ENCODE measurements around the gene TTC3. TPM values are rescaled to one million over a fixed set of nuclear protein-coding genes. Genes with fewer than 3 reads are reported as not detected.

TTC3 gene
- polyA plus RNA-seq, 4 donors = 18.6 to 106 (median 29.0) TPM

GRCh38 chr21:37188825-37189224 is 115.8 kb downstream of the TTC3 start:
- 93 to 100% (median 100%) methylated on average over 1 of the region's 1 CpG for WGBS, 3 donors
- H3K36me3 ChIP-seq (ENCODE audit: control insufficient read depth in 3 of 3, insufficient read depth in 2 of 3, low read depth in 1 of 3, low read length in 3 of 3) = peaks cover 0 to 27% (median 4%) of the 10 kb centered on the region in 3 donors
- peaks cover 0 to 3% (median under 1%) of the 10 kb centered on the region in 3 donors for H3K4me1 ChIP-seq (ENCODE audit: control insufficient read depth in 3 of 3, insufficient read depth in 2 of 3, low read depth in 1 of 3, low read length in 2 of 3)
- H3K9me3 ChIP-seq (ENCODE audit: control insufficient read depth in 2 of 2, insufficient read depth in 1 of 2, low read depth in 1 of 2, low read length in 1 of 2) = no peaks in the 10 kb centered on the region
- H3K27ac ChIP-seq (ENCODE audit: low read depth in 1 of 3, low read length in 2 of 3) = no peak overlapping the region
- DNase-seq (no peak), FAIRE-seq (no peak)
- H3K4me3 ChIP-seq (ENCODE audit: low read depth in 1 of 3, low read length in 3 of 3) = no peak overlapping the region
- H3K27me3 ChIP-seq (ENCODE audit: control insufficient read depth in 3 of 3, insufficient read depth in 3 of 3, low read length in 3 of 3) = no peaks in the 10 kb centered on the region

GRCh38 chr21:37192019-37192418 is 119.0 kb downstream of the TTC3 start:
- Histone ChIP-seq H3K4me3 (ENCODE audit: low read depth in 1 of 3, low read length in 3 of 3) (no peak overlapping the region), H3K27ac (ENCODE audit: low read depth in 1 of 3, low read length in 2 of 3) (peak overlapping the region in 1 of 3 donors; percentile 14)
- WGBS, 3 donors = 8 to 36% (median 24%) methylated on average over 2 of the region's 2 CpGs

GRCh38 chr21:37193006-37193405 is 120.0 kb downstream of the TTC3 start:
- WGBS, 3 donors = 43 to 64% (median 58%) methylated on average over 4 of the region's 4 CpGs
- no peak overlapping the region for H3K4me3 ChIP-seq (ENCODE audit: low read depth in 1 of 3, low read length in 3 of 3)
- no peaks in the 10 kb centered on the region for H3K9me3 ChIP-seq (ENCODE audit: control insufficient read depth in 2 of 2, insufficient read depth in 1 of 2, low read depth in 1 of 2, low read length in 1 of 2)
- H3K4me1 ChIP-seq (ENCODE audit: control insufficient read depth in 3 of 3, insufficient read depth in 2 of 3, low read depth in 1 of 3, low read length in 2 of 3) = peaks cover 0 to 5% (median 2%) of the 10 kb centered on the region in 3 donors
- no peak for DNase-seq
- peaks cover under 1 to 41% (median under 1%) of the 10 kb centered on the region in 3 donors for H3K36me3 ChIP-seq (ENCODE audit: control insufficient read depth in 3 of 3, insufficient read depth in 2 of 3, low read depth in 1 of 3, low read length in 3 of 3)
- FAIRE-seq = no peak
- no peaks in the 10 kb centered on the region for H3K27me3 ChIP-seq (ENCODE audit: control insufficient read depth in 3 of 3, insufficient read depth in 3 of 3, low read length in 3 of 3)
- H3K27ac ChIP-seq (ENCODE audit: low read depth in 1 of 3, low read length in 2 of 3) = peak overlapping the region in 1 of 3 donors; percentile 24

More at GRCh38 chr21:37192019-37192418, 119.0 kb downstream of the TTC3 start:
- Histone ChIP-seq H3K4me1 (ENCODE audit: control insufficient read depth in 3 of 3, insufficient read depth in 2 of 3, low read depth in 1 of 3, low read length in 2 of 3) (peaks cover 0 to 5% (median 2%) of the 10 kb centered on the region in 3 donors), H3K27me3 (ENCODE audit: control insufficient read depth in 3 of 3, insufficient read depth in 3 of 3, low read length in 3 of 3) (no peaks in the 10 kb centered on the region), H3K36me3 (ENCODE audit: control insufficient read depth in 3 of 3, insufficient read depth in 2 of 3, low read depth in 1 of 3, low read length in 3 of 3) (peaks cover 0 to 43% (median 4%) of the 10 kb centered on the region in 3 donors), H3K9me3 (ENCODE audit: control insufficient read depth in 2 of 2, insufficient read depth in 1 of 2, low read depth in 1 of 2, low read length in 1 of 2) (no peaks in the 10 kb centered on the region)
- FAIRE-seq = no peak
- DNase-seq = peak in 1 of 2 donors; percentile 39

GRCh38 chr21:37193676-37194075 is 120.6 kb downstream of the TTC3 start:
- no peak for FAIRE-seq
- DNase-seq = peak in 1 of 2 donors; percentile 77
- H3K4me1 ChIP-seq (ENCODE audit: control insufficient read depth in 3 of 3, insufficient read depth in 2 of 3, low read depth in 1 of 3, low read length in 2 of 3) = peaks cover 0 to 5% (median 2%) of the 10 kb centered on the region in 3 donors

GRCh38 chr21:37195059-37195458 is 122.0 kb downstream of the TTC3 start:
- 80 to 98% (median 86%) methylated on average over 3 of the region's 3 CpGs for WGBS, 3 donors
- no peak for FAIRE-seq
- no peaks in the 10 kb centered on the region for H3K27me3 ChIP-seq (ENCODE audit: control insufficient read depth in 3 of 3, insufficient read depth in 3 of 3, low read length in 3 of 3)
- no peak for DNase-seq
- peaks cover 0 to 42% (median 2%) of the 10 kb centered on the region in 3 donors for H3K36me3 ChIP-seq (ENCODE audit: control insufficient read depth in 3 of 3, insufficient read depth in 2 of 3, low read depth in 1 of 3, low read length in 3 of 3)
- no peaks in the 10 kb centered on the region for H3K9me3 ChIP-seq (ENCODE audit: control insufficient read depth in 2 of 2, insufficient read depth in 1 of 2, low read depth in 1 of 2, low read length in 1 of 2)
- no peak overlapping the region for H3K27ac ChIP-seq (ENCODE audit: low read depth in 1 of 3, low read length in 2 of 3)
- no peak overlapping the region for H3K4me3 ChIP-seq (ENCODE audit: low read depth in 1 of 3, low read length in 3 of 3)
- H3K4me1 ChIP-seq (ENCODE audit: control insufficient read depth in 3 of 3, insufficient read depth in 2 of 3, low read depth in 1 of 3, low read length in 2 of 3) = peaks cover 2 to 5% (median 4%) of the 10 kb centered on the region in 3 donors

More at GRCh38 chr21:37193676-37194075, 120.6 kb downstream of the TTC3 start:
- Histone ChIP-seq H3K4me3 (ENCODE audit: low read depth in 1 of 3, low read length in 3 of 3) (no peak overlapping the region), H3K9me3 (ENCODE audit: control insufficient read depth in 2 of 2, insufficient read depth in 1 of 2, low read depth in 1 of 2, low read length in 1 of 2) (no peaks in the 10 kb centered on the region), H3K36me3 (ENCODE audit: control insufficient read depth in 3 of 3, insufficient read depth in 2 of 3, low read depth in 1 of 3, low read length in 3 of 3) (peaks cover 0 to 39% (median 2%) of the 10 kb centered on the region in 3 donors), H3K27me3 (ENCODE audit: control insufficient read depth in 3 of 3, insufficient read depth in 3 of 3, low read length in 3 of 3) (no peaks in the 10 kb centered on the region), H3K27ac (ENCODE audit: low read depth in 1 of 3, low read length in 2 of 3) (peak overlapping the region in 1 of 3 donors; percentile 45)
- WGBS, 3 donors = 21 to 68% (median 47%) methylated on average over 6 of the region's 6 CpGs

GRCh38 chr21:37195610-37196009 is 122.6 kb downstream of the TTC3 start:
- 56 to 80% (median 68%) methylated on average over 15 of the region's 15 CpGs for WGBS, 3 donors
- Histone ChIP-seq H3K27me3 (ENCODE audit: control insufficient read depth in 3 of 3, insufficient read depth in 3 of 3, low read length in 3 of 3) (no peaks in the 10 kb centered on the region), H3K36me3 (ENCODE audit: control insufficient read depth in 3 of 3, insufficient read depth in 2 of 3, low read depth in 1 of 3, low read length in 3 of 3) (peaks cover 2 to 46% (median 4%) of the 10 kb centered on the region in 3 donors), H3K4me3 (ENCODE audit: low read depth in 1 of 3, low read length in 3 of 3) (no peak overlapping the region), H3K4me1 (ENCODE audit: control insufficient read depth in 3 of 3, insufficient read depth in 2 of 3, low read depth in 1 of 3, low read length in 2 of 3) (peaks cover 2 to 5% (median 4%) of the 10 kb centered on the region in 3 donors), H3K9me3 (ENCODE audit: control insufficient read depth in 2 of 2, insufficient read depth in 1 of 2, low read depth in 1 of 2, low read length in 1 of 2) (no peaks in the 10 kb centered on the region), H3K27ac (ENCODE audit: low read depth in 1 of 3, low read length in 2 of 3) (no peak overlapping the region)
- DNase-seq = no peak
- no peak for FAIRE-seq

- H3K4me3 ChIP-seq (ENCODE audit: low read depth in 1 of 3, low read length in 3 of 3) = no peak overlapping the region
- no peaks in the 10 kb centered on the region for H3K27me3 ChIP-seq (ENCODE audit: control insufficient read depth in 3 of 3, insufficient read depth in 3 of 3, low read length in 3 of 3)
- FAIRE-seq (no peak), DNase-seq (peak; percentile 55 to 80)
- peaks cover 5 to 50% (median 7%) of the 10 kb centered on the region in 3 donors for H3K36me3 ChIP-seq (ENCODE audit: control insufficient read depth in 3 of 3, insufficient read depth in 2 of 3, low read depth in 1 of 3, low read length in 3 of 3)
- peaks cover 2 to 5% (median 4%) of the 10 kb centered on the region in 3 donors for H3K4me1 ChIP-seq (ENCODE audit: control insufficient read depth in 3 of 3, insufficient read depth in 2 of 3, low read depth in 1 of 3, low read length in 2 of 3)
- H3K9me3 ChIP-seq (ENCODE audit: control insufficient read depth in 2 of 2, insufficient read depth in 1 of 2, low read depth in 1 of 2, low read length in 1 of 2) = no peaks in the 10 kb centered on the region
- WGBS, 3 donors = 27 to 60% (median 55%) methylated on average over 8 of the region's 8 CpGs
- peak overlapping the region in 1 of 3 donors; percentile 8 for H3K27ac ChIP-seq (ENCODE audit: low read depth in 1 of 3, low read length in 2 of 3)
Observed at GRCh38 chr21:37196847-37197246, 123.8 kb downstream of the TTC3 start.

- Histone ChIP-seq H3K9me3 (ENCODE audit: control insufficient read depth in 2 of 2, insufficient read depth in 1 of 2, low read depth in 1 of 2, low read length in 1 of 2) (no peaks in the 10 kb centered on the region), H3K4me3 (ENCODE audit: low read depth in 1 of 3, low read length in 3 of 3) (no peak overlapping the region), H3K27me3 (ENCODE audit: control insufficient read depth in 3 of 3, insufficient read depth in 3 of 3, low read length in 3 of 3) (no peaks in the 10 kb centered on the region), H3K36me3 (ENCODE audit: control insufficient read depth in 3 of 3, insufficient read depth in 2 of 3, low read depth in 1 of 3, low read length in 3 of 3) (peaks cover 7 to 53% (median 8%) of the 10 kb centered on the region in 3 donors), H3K27ac (ENCODE audit: low read depth in 1 of 3, low read length in 2 of 3) (no peak overlapping the region), H3K4me1 (ENCODE audit: control insufficient read depth in 3 of 3, insufficient read depth in 2 of 3, low read depth in 1 of 3, low read length in 2 of 3) (peaks cover 2 to 5% (median 4%) of the 10 kb centered on the region in 3 donors)
- DNase-seq (no peak), FAIRE-seq (no peak)
- 91 to 96% (median 95%) methylated on average over 4 of the region's 4 CpGs for WGBS, 3 donors
Observed at GRCh38 chr21:37197746-37198145, 124.7 kb downstream of the TTC3 start.

All from small intestine (tissue), 7 donors.